Forelimb muscle (tissue), 1 donor: ENCODE results near the gene SPA17. TPM values are rescaled to one million over a fixed set of nuclear protein-coding genes. Genes with fewer than 3 reads are reported as not detected.

Source experiments
- DNase-seq: peaks from one replicate; pipeline ENCODE4 v3.0.0-alpha.2; 2013; ENCODE audit warnings: low read depth
- polyA plus RNA-seq: library from polyadenylated mRNA; unstranded; fragments of 120-200 nt; gene quantifications from one replicate; pipeline ENCODE4 v1.2.1, GENCODE V29; 2013; ENCODE audit not compliant: insufficient read length

SPA17 gene
- polyA plus RNA-seq, 1 donor: 3.3 TPM

GRCh38 chr11:124724979-124725718, 51.4 kb downstream of the SPA17 start:
- DNase-seq: no peak

- DNase-seq: no peak
Observed at GRCh38 chr11:124725719-124726105, 52.0 kb downstream of the SPA17 start.

GRCh38 chr11:124727474-124727873, 53.8 kb downstream of the SPA17 start:
- DNase-seq: no peak

GRCh38 chr11:124728134-124728533, 54.4 kb downstream of the SPA17 start:
- no peak for DNase-seq

- no peak for DNase-seq
Observed at GRCh38 chr11:124729571-124729970, 55.9 kb downstream of the SPA17 start.

GRCh38 chr11:124732230-124732629, 58.5 kb downstream of the SPA17 start:
- DNase-seq: no peak

GRCh38 chr11:124736736-124737135, 63.0 kb downstream of the SPA17 start:
- no peak for DNase-seq

- no peak for DNase-seq
Observed at GRCh38 chr11:124737638-124738305, 64.1 kb downstream of the SPA17 start.

- no peak for DNase-seq
Observed at GRCh38 chr11:124738713-124739478, 65.2 kb downstream of the SPA17 start.

- DNase-seq: peak; percentile 78
Observed at GRCh38 chr11:124739479-124740276, 66.0 kb downstream of the SPA17 start, which contains the start of gene NRGN. Gene NRGN, plus strand, starts transcription at chr11:124739942. Its CDS starts 143 bp downstream, at chr11:124740085.

GRCh38 chr11:124740277-124740882, 66.7 kb downstream of the SPA17 start:
- no peak for DNase-seq

GRCh38 chr11:124742555-124742954, 68.9 kb downstream of the SPA17 start:
- DNase-seq: no peak

- no peak for DNase-seq
Observed at GRCh38 chr11:124743050-124743449, 69.3 kb downstream of the SPA17 start.

- no peak for DNase-seq
Observed at GRCh38 chr11:124745270-124745834, 71.6 kb downstream of the SPA17 start.

- no peak for DNase-seq
Observed at GRCh38 chr11:124745835-124746620, 72.3 kb downstream of the SPA17 start.

- no peak for DNase-seq
Observed at GRCh38 chr11:124746621-124747243, 73.0 kb downstream of the SPA17 start.
